Measurements from ENCODE around the gene FAU.

Gene FAU

DNA sequence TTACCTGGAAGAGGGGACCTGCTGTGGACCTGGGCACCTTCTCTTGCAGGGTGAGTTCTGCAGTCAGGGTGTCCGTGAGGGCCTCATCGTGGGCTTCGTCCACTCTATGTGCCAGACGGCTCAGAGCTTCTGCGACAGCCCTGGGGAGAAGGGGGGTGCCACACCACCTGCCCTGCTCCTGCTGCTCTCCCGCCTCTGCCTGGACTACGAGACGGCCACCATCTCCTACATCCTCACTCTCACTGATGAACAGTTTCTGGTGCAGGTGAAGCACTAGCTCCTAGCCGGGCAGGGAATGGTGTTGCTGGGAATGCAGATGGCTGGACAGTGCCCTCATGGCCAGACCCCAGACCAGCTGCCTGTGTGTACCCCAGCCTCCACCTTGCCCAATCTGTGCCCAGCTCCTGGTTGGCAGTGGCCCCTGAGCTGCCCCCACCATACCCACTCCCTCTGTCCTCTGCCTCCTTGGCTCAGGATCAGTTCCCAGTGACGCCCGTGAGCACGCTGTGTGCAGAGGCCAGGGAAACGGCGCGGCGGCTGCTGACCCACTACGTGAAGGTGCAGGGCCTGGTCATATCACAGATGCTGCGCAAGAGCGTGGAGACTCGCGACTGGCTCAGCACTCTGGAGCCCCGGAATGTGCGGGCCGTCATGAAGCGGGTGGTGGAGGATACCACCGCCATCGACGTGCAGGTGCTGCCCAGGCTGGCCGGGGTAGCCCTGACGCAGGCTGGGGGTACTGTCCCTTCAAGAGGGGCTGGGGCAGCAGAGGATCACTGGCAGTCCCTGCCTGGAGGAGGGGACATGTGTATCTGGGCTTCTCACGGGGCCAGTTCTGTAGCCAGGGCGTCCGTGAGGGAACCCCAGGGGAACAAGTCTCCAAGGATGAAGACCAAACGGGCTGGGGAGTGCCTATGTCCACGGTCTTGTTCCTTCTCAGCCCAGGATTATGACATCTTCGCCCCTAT is 12.4 kb downstream of the FAU start:
- in situ Hi-C loops (cut with MboI; ENCODE audit: low sequenced_read_pairs), result no loop called here

DNA sequence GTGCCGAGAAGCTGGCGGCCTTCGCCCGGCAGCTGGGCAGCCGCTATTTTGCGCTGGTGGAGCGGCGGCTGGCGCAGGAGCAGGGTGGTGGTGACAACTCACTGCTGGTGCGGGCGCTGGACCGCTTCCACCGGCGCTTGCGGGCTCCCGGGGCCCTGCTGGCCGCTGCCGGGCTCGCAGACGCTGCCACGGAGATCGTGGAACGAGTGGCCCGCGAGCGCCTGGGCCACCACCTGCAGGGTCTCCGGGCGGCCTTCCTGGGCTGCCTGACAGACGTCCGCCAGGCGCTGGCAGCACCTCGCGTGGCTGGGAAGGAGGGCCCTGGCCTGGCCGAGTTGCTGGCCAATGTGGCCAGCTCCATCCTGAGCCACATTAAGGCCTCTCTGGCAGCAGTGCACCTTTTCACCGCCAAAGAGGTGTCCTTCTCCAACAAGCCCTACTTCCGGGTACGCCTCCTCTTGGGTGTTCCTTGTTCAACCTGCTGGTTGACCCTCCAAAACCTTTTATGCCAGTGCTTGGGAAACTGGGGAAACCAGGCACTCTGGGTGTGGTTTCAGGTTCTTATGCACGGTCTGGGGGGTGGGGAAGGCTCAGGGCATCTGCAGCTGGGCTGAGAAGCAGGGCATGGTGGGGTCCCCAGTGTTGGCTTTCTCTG is 13.3 kb downstream of the FAU start:
- in situ Hi-C loops (cut with MboI; ENCODE audit: low sequenced_read_pairs), result no loop called here

DNA sequence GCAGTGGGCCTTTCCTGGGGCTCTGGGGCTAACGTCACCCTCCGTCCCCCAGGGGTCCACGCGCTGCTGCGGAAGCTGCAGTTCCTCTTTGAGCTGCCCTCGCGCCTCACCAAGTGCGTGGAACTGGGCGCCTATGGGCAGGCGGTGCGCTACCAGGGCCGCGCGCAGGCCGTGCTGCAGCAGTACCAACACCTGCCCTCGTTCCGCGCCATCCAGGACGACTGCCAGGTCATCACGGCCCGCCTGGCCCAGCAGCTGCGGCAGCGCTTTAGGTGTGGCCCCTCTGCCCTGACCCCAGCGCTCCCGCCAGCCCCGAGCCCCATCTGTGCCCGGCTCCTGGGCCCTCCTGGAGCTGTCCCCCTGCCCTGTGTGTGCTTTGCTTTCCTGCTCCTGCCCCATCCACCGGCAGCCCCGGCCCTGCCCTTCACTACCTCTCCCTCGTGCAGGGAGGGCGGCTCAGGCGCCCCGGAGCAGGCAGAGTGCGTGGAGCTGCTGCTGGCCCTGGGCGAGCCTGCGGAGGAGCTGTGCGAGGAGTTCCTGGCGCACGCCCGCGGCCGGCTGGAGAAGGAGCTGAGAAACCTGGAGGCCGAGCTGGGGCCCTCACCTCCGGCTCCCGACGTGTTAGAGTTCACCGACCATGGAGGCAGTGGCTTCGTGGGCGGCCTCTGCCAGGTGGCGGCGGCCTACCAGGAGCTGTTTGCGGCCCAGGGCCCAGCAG is 14.0 kb downstream of the FAU start:
- in situ Hi-C loops (cut with MboI; ENCODE audit: low sequenced_read_pairs), result no loop called here

- in situ Hi-C loops (cut with MboI; ENCODE audit: low sequenced_read_pairs), result no loop called here
Observed at GRCh38 chr11:65107078-65107477, 14.9 kb downstream of the FAU start.

DNA sequence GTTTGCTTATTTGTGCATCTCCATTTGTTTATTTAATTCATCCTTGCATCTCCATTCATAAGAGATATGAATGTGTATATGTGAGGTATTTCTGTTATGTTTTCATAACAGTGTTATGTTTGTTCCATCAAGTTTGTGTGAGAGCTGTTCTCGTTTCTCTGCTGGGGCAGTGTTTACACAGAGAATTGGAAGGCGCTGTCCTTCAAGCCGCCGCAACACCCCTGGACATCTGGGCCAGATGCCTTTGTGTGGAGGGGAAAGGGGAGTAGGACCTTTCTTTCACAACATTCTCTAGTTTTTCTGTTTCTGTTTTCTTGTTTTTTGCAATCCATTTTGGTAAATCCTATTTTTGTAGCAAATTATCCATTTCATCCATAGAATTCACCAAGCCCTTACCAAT is 17.3 kb downstream of the FAU start:
- in situ Hi-C loops (cut with MboI; ENCODE audit: low sequenced_read_pairs), result no loop called here

DNA sequence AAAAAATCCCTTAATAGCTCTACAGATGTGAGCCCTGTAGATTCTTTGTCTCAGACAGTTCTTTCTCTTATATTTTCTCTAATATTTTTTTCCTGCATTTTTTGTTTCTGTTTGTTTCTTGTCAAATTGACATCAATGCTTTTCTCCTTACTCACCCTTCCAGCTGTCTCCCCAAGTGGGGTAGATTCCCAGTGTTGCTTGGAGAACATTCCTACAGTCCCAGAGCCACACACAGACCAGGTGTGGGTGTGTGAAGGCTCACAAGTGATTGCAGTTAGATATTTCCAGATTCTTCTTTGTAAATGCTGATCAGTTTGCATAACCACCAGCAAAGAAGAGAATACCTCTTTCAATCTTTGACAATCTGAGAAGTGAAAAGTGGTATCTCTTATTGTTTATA is 18.5 kb downstream of the FAU start:
- in situ Hi-C loops (cut with MboI; ENCODE audit: low sequenced_read_pairs), result no loop called here

- in situ Hi-C loops (cut with MboI; ENCODE audit: low sequenced_read_pairs), result no loop called here
Observed at GRCh38 chr11:65102142-65103095, 19.5 kb downstream of the FAU start.

- in situ Hi-C loops (cut with MboI; ENCODE audit: low sequenced_read_pairs), result no loop called here
Observed at GRCh38 chr11:65100674-65101350, 21.1 kb downstream of the FAU start.

DNA sequence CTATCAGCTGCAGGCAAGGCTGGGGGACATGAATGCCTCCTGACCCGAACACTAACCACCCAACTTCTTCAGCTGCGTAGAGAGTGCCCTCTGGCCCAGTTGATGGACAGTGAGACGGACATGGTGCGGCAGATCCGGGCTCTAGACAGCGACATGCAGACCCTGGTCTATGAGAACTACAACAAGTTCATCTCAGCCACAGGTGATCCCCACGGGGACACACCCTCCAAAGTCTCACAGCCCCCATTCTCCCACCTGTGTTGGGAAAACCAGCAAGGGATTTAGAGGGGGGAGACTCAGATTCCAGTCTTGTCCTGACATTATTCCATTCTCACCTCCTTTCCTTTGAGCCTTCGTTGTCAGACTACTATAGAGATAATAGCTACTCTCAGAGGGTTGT is 25.0 kb downstream of the FAU start:
- in situ Hi-C loops (cut with MboI; ENCODE audit: low sequenced_read_pairs), result no loop called here

- in situ Hi-C loops (cut with MboI; ENCODE audit: low sequenced_read_pairs), result no loop called here
Observed at GRCh38 chr11:65095974-65096806, 25.7 kb downstream of the FAU start, which contains the start of gene VPS51. VPS51 (plus strand) TSS chr11:65096214; CDS start chr11:65096251, 37 bp downstream.

- in situ Hi-C loops (cut with MboI; ENCODE audit: low sequenced_read_pairs), result no loop called here
Observed at GRCh38 chr11:65095427-65095826, 26.5 kb downstream of the FAU start.

GRCh38 chr11:65090628-65091027 is 31.3 kb downstream of the FAU start:
- in situ Hi-C loops (cut with MboI; ENCODE audit: low sequenced_read_pairs), result no loop called here

DNA sequence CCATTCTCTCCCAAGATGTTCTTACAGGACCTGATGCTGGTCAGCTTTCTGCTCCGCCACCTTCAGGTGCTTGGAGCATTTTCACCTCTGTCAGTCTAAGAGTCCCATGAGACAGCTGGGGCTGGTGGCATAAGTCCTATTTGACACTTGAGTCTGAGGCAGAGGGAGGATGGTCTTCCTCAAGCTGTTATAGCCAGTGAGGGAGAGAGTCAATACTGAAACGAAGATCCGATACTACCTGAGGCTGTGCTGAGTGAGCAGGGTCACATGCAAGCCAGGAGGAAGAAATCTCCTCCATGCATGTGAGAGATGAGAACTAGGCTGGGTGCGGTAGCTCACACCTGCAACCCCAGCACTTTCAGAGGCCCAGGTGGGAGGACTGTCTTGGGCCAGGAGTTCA is 32.3 kb downstream of the FAU start:
- in situ Hi-C loops (cut with MboI; ENCODE audit: low sequenced_read_pairs), result no loop called here

- in situ Hi-C loops (cut with MboI; ENCODE audit: low sequenced_read_pairs), result no loop called here
Observed at GRCh38 chr11:65087827-65088226, 34.1 kb downstream of the FAU start.

DNA sequence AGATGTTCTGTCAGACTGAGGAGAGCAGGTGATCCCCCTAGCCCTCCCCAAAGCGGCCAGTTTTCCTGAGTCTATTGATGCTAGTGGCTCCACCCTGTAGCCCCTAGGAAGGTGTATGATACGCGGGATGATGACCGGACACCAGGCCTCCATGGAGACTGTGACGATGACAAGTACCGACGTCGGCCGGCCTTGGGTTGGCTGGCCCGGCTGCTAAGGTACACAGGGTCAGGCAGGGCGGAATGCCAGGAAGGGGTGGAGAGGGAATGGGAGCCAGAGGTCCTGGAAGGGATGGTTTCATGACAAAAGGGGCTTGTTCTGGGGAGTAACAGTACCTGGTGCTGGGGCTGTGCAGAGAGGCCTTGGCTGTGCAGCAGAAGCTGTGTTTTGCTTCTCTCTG is 34.7 kb downstream of the FAU start:
- in situ Hi-C loops (cut with MboI; ENCODE audit: low sequenced_read_pairs), result no loop called here

- in situ Hi-C loops (cut with MboI; ENCODE audit: low sequenced_read_pairs), result no loop called here
Observed at GRCh38 chr11:65086809-65087208, 35.1 kb downstream of the FAU start.

DNA sequence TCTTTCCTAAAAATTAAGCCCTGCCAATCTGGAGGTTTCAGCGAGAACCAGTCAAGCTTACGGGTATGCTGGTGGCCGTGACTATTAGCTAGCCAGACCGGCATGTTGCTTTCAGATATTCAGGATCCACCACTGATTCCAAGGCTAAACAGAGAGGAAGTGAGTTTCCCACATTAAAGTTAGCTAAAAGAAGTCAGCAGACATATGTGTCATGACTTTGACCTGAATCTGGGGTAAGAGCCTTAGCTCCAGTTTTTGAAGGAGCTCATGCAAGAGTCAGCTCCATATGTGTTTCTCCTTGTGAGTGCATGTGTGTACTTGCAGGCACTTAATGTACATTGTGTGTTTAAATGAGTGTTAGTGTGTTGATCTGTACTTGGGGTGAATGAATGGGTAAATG is 36.5 kb downstream of the FAU start:
- in situ Hi-C loops (cut with MboI; ENCODE audit: low sequenced_read_pairs), result no loop called here

GRCh38 chr11:65084598-65085375 is 37.1 kb downstream of the FAU start:
- in situ Hi-C loops (cut with MboI; ENCODE audit: low sequenced_read_pairs), result no loop called here
